NOMO-1 treated with DMSO at 0.1 percent for 48 hours (cell line): ENCODE measurements around the gene UNC13A.

Source experiments
- DNase-seq: peaks from one replicate; lab custom pipeline; 2025; ENCODE audit not compliant: unreplicated experiment; lab: John Stamatoyannopoulos, UW

The UNC13A gene

GRCh38 chr19:17687857-17688784 is at the start of gene UNC13A:
Gene UNC13A, minus strand, starts transcription at chr19:17688354. Its CDS starts 155 bp downstream, at chr19:17688199.
- DNase-seq: peak; percentile 3

- DNase-seq: no peak
Observed at GRCh38 chr19:17737690-17738153, 49.6 kb upstream of the UNC13A start.

GRCh38 chr19:17735410-17735809 is 47.3 kb upstream of the UNC13A start:
- DNase-seq: no peak

GRCh38 chr19:17734146-17734545 is 46.0 kb upstream of the UNC13A start:
- DNase-seq: no peak

DNA sequence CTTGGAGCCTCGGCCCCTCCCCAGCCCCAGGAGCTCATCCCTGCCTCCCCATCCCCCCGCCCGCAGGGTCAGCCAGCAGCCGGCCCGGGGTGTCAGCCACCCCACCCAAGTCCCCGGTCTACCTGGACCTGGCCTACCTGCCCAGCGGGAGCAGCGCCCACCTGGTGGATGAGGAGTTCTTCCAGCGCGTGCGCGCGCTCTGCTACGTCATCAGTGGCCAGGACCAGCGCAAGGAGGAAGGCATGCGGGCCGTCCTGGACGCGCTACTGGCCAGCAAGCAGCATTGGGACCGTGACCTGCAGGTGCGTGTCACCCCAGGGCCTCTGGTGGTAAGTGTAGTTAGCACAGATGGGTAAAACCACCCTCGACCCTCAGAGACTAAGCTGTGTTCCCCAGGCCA is 45.0 kb upstream of the UNC13A start:
- DNase-seq: no peak

GRCh38 chr19:17727843-17728242 is 39.7 kb upstream of the UNC13A start:
- no peak for DNase-seq

DNA sequence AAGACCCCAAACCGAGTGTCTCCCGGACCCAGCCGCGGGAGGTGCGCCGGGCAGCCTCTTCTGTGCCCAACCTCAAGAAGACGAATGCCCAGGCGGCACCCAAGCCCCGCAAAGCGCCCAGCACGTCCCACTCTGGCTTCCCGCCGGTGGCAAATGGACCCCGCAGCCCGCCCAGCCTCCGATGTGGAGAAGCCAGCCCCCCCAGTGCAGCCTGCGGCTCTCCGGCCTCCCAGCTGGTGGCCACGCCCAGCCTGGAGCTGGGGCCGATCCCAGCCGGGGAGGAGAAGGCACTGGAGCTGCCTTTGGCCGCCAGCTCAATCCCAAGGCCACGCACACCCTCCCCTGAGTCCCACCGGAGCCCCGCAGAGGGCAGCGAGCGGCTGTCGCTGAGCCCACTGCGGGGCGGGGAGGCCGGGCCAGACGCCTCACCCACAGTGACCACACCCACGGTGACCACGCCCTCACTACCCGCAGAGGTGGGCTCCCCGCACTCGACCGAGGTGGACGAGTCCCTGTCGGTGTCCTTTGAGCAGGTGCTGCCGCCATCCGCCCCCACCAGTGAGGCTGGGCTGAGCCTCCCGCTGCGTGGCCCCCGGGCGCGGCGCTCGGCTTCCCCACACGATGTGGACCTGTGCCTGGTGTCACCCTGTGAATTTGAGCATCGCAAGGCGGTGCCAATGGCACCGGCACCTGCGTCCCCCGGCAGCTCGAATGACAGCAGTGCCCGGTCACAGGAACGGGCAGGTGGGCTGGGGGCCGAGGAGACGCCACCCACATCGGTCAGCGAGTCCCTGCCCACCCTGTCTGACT is 39.0 kb upstream of the UNC13A start:
- DNase-seq: no peak

- no peak for DNase-seq
Observed at GRCh38 chr19:17726136-17726741, 38.1 kb upstream of the UNC13A start.

GRCh38 chr19:17725422-17726078 is 37.4 kb upstream of the UNC13A start:
- DNase-seq: no peak

DNA sequence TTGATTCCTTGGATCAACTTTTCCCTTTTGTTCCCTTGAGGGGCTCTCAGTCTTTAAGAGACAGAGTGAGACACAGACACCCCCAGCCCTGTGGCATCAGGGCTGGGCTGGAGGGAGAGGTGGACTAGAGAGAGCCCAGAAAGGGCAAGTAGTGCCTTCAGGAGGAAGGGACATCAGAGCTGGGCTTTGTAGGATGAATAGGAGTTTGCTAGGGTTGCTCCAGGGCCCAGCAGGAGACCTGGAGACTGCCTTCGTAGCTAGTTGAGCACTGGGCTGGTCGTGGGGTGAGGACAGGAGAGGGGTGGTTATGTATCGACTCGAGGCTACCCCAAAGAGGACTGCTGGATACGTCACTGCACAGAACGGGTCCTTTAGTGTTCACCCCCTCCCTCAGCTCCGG is 36.5 kb upstream of the UNC13A start:
- DNase-seq: no peak

DNA sequence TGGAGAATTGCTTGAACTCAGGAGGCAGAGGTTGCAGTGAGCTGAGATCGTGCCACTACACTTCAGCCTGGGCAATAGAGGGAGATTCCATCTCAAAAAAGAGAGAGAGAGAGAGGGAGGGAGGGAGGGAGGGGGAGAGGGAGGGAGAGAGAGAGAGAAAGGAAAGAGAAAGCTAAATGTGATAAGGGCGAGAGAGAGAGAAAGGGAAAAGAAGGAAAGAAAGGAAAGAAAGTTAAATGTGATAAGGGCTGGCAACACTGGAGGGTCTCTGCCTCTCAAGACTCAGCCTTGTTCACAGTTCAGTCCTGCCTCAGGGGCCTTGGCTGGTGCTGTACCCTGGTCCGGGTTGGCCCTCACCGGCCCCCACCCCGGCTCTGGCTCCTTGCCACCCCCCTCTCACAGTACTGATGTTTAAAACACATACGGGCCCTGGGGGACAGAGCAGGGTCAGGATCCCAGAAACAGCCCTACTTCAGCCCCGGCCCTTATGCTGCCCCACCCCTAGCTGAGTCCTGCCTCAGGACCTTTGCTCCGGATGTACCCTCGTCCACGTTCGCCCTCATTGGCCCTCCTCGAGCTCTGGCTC is 34.6 kb upstream of the UNC13A start:
- DNase-seq: no peak

DNA sequence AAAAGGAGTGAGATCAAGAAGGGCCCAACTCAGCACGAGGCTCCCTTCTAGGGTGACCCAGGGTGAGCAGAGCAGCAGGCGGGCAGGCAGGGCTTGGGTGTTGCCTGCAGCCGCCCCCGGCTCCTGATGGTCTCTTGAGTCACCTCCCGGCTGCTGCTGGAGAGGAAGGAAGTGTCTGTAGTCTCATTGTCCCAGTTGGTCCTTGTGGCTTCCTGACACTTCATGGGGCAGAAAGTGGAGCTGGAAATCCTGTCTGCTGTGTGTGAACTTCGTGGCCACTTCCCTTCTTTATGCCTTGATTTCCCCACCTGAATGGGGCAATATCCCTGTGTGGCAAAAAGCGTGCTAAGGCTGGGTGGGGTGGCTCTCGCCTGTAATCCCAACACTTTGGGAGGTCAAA is 33.7 kb upstream of the UNC13A start:
- DNase-seq: peak; percentile 18

DNA sequence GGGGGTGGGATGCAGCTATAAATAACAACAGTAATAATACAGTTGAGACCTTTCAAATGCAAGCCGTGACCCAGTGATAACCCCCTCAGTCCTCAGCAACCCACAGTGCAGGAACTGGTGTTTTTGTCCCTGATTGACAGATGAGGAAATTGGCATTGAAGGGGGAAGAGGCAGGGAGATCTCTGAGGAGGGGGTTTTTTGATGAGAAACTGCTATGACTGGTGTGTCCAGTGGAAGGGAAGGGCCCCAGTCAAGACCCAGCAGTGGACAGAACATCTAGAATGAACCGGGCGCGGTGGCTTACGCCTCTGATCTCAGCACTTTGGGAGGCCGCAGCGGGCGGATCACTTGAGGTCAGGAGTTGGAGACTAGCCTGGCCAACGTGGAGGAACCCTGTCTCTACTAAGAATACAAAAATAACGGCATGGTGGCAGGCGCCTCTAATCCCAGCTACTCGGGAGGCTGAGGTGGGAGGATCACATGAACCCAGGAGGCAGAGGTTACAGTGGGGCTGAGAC is 33.0 kb upstream of the UNC13A start:
- DNase-seq: no peak

DNA sequence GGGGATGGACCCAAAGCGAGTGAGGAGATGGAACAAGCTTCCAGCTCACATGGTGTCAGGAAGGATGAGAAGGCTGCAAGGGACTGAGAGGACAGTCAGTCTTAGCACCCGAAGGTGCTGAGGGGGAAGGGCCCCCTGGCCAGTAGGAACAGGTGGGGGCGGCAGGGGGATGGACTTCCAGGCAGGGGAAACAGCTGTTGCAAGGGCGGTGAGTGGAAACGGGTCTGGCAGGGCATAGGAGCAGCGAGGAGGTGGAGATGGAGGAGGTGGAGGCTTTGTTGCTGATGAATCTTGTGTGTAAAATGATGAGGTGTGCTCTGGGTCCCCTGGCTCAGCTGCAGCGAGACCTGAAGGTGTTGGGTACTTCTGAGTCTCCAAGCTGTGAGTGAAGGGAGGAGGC is 32.3 kb upstream of the UNC13A start:
- DNase-seq: no peak

DNA sequence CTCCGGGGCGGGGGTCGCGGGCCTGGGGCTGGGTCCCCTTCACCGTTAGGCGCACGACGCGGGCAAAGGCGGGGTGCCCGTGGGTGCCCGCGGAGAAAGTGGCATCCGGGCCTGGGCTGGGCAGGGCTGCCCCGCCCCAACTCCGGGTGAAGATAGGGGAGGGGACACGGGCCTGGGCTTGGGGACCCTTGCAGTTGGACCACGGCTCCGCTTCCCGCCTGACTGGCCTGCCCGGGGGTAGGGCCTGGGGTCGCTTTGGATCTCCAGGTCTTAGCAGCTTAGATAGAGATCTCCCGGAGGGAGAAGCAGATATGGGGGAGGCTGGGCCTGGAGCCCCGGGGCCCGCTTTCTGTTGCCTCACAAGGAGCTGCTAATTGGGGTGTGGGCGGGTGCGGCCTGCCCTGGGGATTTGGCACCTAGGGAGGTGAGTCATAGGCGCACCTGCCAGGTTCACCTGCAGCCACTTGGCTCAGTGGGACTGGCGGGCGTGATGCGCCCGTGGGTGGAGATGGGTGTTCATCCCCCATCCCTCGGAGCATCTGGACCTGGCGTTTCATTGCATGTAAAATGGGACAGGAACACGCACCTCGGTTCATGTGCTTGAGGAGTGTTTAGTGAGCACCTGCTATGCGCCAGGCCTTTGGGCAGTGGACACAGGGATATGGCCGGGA is 31.7 kb upstream of the UNC13A start:
- DNase-seq: no peak

DNA sequence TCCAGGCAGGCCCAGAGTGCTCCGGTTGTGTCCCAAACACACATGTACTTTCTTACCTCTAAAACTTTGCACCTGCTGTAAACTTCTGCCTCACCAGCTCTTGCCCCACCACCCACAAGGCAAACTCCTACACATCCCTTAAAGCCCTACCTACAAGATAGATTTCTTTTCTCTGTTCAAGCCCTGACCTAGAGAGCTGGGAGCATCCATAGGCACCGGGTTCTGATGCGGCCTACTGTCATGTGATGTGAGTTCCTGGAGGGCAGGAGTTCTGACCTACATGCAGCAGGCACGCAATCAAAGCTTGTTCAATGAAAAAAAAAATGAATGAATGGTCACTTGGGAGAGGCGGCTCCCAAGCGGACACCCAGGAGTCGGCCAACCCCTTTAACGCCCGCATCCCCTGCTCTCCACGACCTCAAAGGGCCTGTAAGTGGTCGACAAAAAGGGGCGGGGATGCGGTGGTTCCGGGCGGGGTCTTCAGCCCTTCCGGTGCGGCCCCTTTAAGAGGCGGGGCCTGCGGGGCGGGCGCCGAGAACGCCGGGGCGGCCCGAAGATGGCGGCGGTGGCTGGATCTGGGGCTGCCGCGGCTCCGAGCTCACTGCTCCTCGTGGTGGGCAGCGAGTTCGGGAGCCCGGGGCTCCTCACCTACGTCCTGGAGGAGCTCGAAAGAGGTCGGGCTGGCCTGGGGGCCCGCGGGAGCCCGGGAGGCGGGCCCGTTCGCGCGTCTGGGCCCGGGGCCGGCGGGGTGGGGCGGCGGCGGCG is 31.0 kb upstream of the UNC13A start, which contains the start of gene MAP1S:
Gene MAP1S, plus strand, starts transcription at position 534 of the 765 bp plus-strand sequence. Its CDS starts 23 bp downstream, at position 557.
- peak; percentile 24 for DNase-seq

DNA sequence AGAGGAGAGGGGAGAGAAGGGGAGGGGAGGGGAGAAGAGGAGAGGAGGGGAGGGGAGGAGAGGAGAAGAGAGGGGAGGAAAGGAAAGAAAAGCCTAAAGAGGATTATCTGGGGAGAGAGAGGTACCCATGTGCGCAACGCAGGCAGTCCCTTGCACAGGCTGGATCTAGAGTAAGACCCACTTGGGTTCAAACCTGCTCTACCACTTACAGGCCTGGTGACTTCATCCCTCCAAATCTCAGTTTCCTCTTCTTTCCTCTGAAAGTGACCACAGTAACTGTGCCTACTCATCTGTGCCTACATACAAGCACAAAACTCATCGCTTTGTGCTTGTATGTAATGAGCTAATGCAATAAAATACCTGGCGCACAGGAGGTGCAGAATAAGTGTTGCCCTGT is 30.4 kb upstream of the UNC13A start:
- DNase-seq: no peak

- no peak for DNase-seq
Observed at GRCh38 chr19:17716309-17716929, 28.3 kb upstream of the UNC13A start.
